GM23338 (cell line): ENCODE measurements around the gene ATP13A2. TPM values are rescaled to one million over a fixed set of nuclear protein-coding genes. Genes with fewer than 3 reads are reported as not detected.

Experiments
- ATAC-seq: fragments of 200-7000 bp; cut with Tn5 transposase; 3 replicates; pipeline ENCODE4 v1.9.1; 2020
- DNase-seq: peaks from one replicate; pipeline ENCODE4 v3.0.0-alpha.2; 2015; ENCODE audit warnings: low spot score
- H2AFZ ChIP-seq: fragments of 200-600 bp; sonication (generic); 2 replicates; pipeline ENCODE4 v1.8.0; 2016; ENCODE audit warnings: antibody characterized with exemption, mild to moderate bottlenecking, moderate library complexity
- H3F3A ChIP-seq: fragments of 200-600 bp; sonication (generic); replicated peaks from 2 replicates; pipeline ENCODE4 v1.8.0; 2017; ENCODE audit warnings: antibody characterized with exemption, mixed run types, low read depth
- H3K27ac ChIP-seq: fragments of 200-600 bp; sonication (generic); 2 replicates; pipeline ENCODE4 v1.6.1; 2016; ENCODE audit warnings: low read depth
- H3K27me3 ChIP-seq: fragments of 200-600 bp; sonication (generic); 2 replicates; pipeline ENCODE4 v1.8.0; 2016; ENCODE audit warnings: mild to moderate bottlenecking, mixed run types, moderate library complexity; ENCODE audit not compliant: insufficient read depth
- H3K36me3 ChIP-seq: fragments of 200-600 bp; sonication (generic); 2 replicates; pipeline ENCODE4 v1.8.0; 2016; ENCODE audit warnings: mild to moderate bottlenecking; ENCODE audit not compliant: insufficient read depth
- H3K4me1 ChIP-seq: fragments of 200-600 bp; sonication (generic); 2 replicates; pipeline ENCODE4 v1.8.0; 2016; ENCODE audit warnings: mild to moderate bottlenecking, moderate library complexity; ENCODE audit not compliant: insufficient read depth
- H3K4me2 ChIP-seq: fragments of 200-600 bp; sonication (generic); 2 replicates; pipeline ENCODE4 v1.7.1; 2017; ENCODE audit warnings: mixed run types
- H3K4me3 ChIP-seq: fragments of 200-600 bp; sonication (generic); 2 replicates; pipeline ENCODE4 v1.6.1; 2016; ENCODE audit warnings: mixed run types
- H3K79me2 ChIP-seq: fragments of 200-600 bp; sonication (generic); replicated peaks from 2 replicates; pipeline ENCODE4 v1.8.0; 2017; ENCODE audit warnings: mild to moderate bottlenecking; ENCODE audit not compliant: insufficient read depth
- H3K9me2 ChIP-seq: fragments of 200-600 bp; sonication (generic); 2 replicates; pipeline ENCODE4 v1.8.0; 2017; ENCODE audit not compliant: insufficient read depth
- H4K20me1 ChIP-seq: fragments of 200-600 bp; sonication (generic); replicated peaks from 2 replicates; pipeline ENCODE4 v1.8.0; 2017; ENCODE audit warnings: mild to moderate bottlenecking; ENCODE audit not compliant: insufficient read depth
- H3K27ac Mint-ChIP-seq: 2 replicates; pipeline ENCODE4 v1.8.0; 2020; ENCODE audit warnings: inconsistent platforms, mild to moderate bottlenecking, moderate library complexity, mixed read lengths
- H3K27me3 Mint-ChIP-seq: 3 replicates; pipeline ENCODE4 v1.8.0; 2022; ENCODE audit warnings: low read depth, mild to moderate bottlenecking, moderate library complexity, mixed read lengths, inconsistent platforms; ENCODE audit not compliant: insufficient read depth, poor library complexity
- H3K36me3 Mint-ChIP-seq: 3 replicates; pipeline ENCODE4 v1.8.0; 2021; ENCODE audit warnings: low read depth, mild to moderate bottlenecking, inconsistent platforms, moderate library complexity, mixed read lengths
- H3K4me1 Mint-ChIP-seq: 3 replicates; pipeline ENCODE4 v1.8.0; 2020; ENCODE audit warnings: mild to moderate bottlenecking, inconsistent platforms, mixed read lengths
- H3K4me3 Mint-ChIP-seq: 3 replicates; pipeline ENCODE4 v1.8.0; 2021; ENCODE audit warnings: moderate library complexity, mild to moderate bottlenecking, inconsistent platforms, mixed read lengths
- H3K9me3 Mint-ChIP-seq: 3 replicates; pipeline ENCODE4 v1.8.0; 2020; ENCODE audit warnings: moderate library complexity, mild to moderate bottlenecking, inconsistent platforms, mixed read lengths
- CREB1 ChIP-seq: fragments of 250-450 bp; sonication (Bioruptor Pico); IDR thresholded peaks from 2 replicates; pipeline ENCODE4 v1.5.0; 2020; ENCODE audit warnings: low read depth, mild to moderate bottlenecking, moderate library complexity
- EZH2 ChIP-seq: fragments of 200-600 bp; sonication (generic); IDR thresholded peaks from one replicate; pipeline ENCODE4 v1.8.0; 2017; ENCODE audit warnings: antibody characterized with exemption, mild to moderate bottlenecking, low read depth; ENCODE audit not compliant: unreplicated experiment
- EZH2phosphoT487 ChIP-seq: fragments of 200-600 bp; sonication (generic); IDR thresholded peaks from one replicate; pipeline ENCODE4 v1.8.1; 2018; ENCODE audit warnings: antibody characterized with exemption; ENCODE audit not compliant: unreplicated experiment
- JUNB ChIP-seq: IDR thresholded peaks from one replicate; pipeline ENCODE4 v1.6.1; 2016; ENCODE audit warnings: antibody characterized with exemption; ENCODE audit not compliant: unreplicated experiment
- NANOG ChIP-seq: IDR thresholded peaks from 2 replicates; pipeline ENCODE4 v1.6.1; 2016; ENCODE audit warnings: antibody characterized with exemption, borderline replicate concordance
- POLR2AphosphoS5 ChIP-seq: IDR thresholded peaks from 2 replicates; pipeline ENCODE4 v1.6.1; 2016; ENCODE audit warnings: antibody characterized with exemption, low read depth
- ZNF331 ChIP-seq: fragments of 250-450 bp; sonication (Bioruptor Pico); IDR thresholded peaks from 2 replicates; pipeline ENCODE4 v1.5.0; 2020; ENCODE audit warnings: low read depth, mild to moderate bottlenecking, moderate library complexity
- polyA plus RNA-seq: library from polyadenylated mRNA; unstranded; fragments of >200 nt; fragmentation: Nextera tagmentation; extraction: Ambion mirVana; gene quantifications from 2 replicates; pipeline ENCODE4 v1.2.1, GENCODE V29; 2016
- total RNA-seq: library from RNA; depleted of rRNA; stranded (reverse); fragments of >200 nt; shearing (Covaris generic); gene quantifications from 2 replicates; pipeline ENCODE4 v1.2.3, GENCODE V29; 2014
- TF ChIP-seq, protein P1 (sequence below): IDR thresholded peaks from 2 replicates; pipeline ENCODE4 v1.6.1; 2016; ENCODE audit warnings: antibody characterized with exemption
- TF ChIP-seq, protein P2 (sequence below): IDR thresholded peaks from one replicate; pipeline ENCODE4 v1.6.1; 2018; ENCODE audit warnings: antibody characterized with exemption; ENCODE audit not compliant: unreplicated experiment
- TF ChIP-seq, protein P3 (sequence below): fragments of 250-450 bp; sonication (Bioruptor Pico); IDR thresholded peaks from 2 replicates; pipeline ENCODE4 v1.5.0; 2020; ENCODE audit warnings: mild to moderate bottlenecking, moderate library complexity

ATP13A2 gene
- total and polyA plus RNA-seq, 2 experiments from 2014 or later: 30.1 to 87.7 TPM

DNA sequence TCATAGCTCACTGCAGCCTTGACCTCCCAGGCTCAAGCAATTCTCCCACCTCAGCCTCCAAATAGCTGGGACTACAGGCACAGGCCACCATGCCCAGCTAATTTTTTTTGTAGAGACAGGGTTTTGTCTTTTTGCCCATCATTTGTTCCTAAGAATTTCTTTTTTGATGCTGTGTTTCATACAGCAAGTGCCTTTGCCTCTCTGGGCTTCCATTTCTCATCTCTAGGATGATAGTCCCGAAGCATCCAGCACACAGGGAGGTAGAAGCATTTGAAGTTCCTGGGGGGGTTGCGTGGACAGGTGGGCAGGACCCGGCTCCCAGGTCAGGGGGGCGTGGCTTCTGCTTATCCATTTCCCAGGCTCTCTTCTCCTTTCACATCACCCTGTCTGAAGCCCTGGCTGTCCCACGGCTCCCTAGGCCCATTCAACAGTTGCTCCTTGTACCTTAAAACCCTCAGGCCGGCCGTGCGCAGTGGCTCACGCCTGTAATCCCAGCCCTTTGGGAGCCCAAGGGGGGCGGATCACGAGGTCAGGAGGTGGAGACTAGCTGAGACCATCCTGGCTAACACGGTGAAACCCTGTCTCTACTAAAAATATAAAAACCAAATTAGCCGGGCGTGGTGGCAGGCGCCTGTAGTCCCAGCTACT is 3.4 kb downstream of the ATP13A2 start:
- H4K20me1 ChIP-seq: peaks cover 13% of the 10 kb centered on the region

More for the DNA sequence above, 3.4 kb downstream of the ATP13A2 start:
- no peak for ATAC-seq
- Histone ChIP-seq H3K4me1 (peaks cover 27% of the 10 kb centered on the region), H3K79me2 (peaks cover 9% of the 10 kb centered on the region), H3K4me2 (no peak overlapping the region), H3K27ac (no peak overlapping the region), H2AFZ (no peak overlapping the region), H3K27me3 (no peaks in the 10 kb centered on the region), H3K9me2 (no peaks in the 10 kb centered on the region), H3F3A (peaks cover 13% of the 10 kb centered on the region; the same call in 1 of the 2 replicates), H3K36me3 (no peaks in the 10 kb centered on the region; the same call in 1 of the 2 replicates), H3K4me3 (no peak overlapping the region)
- H3K36me3 Mint-ChIP-seq: peaks cover 13% of the 10 kb centered on the region
- H3K27ac Mint-ChIP-seq: no peak overlapping the region
- no peaks in the 10 kb centered on the region for H3K9me3 Mint-ChIP-seq
- peaks cover 18% of the 10 kb centered on the region for H3K27me3 Mint-ChIP-seq
- H3K4me3 Mint-ChIP-seq: no peak overlapping the region
- TF ChIP-seq, protein P1, sequence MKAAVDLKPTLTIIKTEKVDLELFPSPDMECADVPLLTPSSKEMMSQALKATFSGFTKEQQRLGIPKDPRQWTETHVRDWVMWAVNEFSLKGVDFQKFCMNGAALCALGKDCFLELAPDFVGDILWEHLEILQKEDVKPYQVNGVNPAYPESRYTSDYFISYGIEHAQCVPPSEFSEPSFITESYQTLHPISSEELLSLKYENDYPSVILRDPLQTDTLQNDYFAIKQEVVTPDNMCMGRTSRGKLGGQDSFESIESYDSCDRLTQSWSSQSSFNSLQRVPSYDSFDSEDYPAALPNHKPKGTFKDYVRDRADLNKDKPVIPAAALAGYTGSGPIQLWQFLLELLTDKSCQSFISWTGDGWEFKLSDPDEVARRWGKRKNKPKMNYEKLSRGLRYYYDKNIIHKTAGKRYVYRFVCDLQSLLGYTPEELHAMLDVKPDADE: no peak
- TF ChIP-seq NANOG: no peak
- TF ChIP-seq EZH2phosphoT487: no peak
- TF ChIP-seq POLR2AphosphoS5: no peak
- no peak for TF ChIP-seq CREB1 (CRISPR knock-in tag)
- TF ChIP-seq, protein P2, sequence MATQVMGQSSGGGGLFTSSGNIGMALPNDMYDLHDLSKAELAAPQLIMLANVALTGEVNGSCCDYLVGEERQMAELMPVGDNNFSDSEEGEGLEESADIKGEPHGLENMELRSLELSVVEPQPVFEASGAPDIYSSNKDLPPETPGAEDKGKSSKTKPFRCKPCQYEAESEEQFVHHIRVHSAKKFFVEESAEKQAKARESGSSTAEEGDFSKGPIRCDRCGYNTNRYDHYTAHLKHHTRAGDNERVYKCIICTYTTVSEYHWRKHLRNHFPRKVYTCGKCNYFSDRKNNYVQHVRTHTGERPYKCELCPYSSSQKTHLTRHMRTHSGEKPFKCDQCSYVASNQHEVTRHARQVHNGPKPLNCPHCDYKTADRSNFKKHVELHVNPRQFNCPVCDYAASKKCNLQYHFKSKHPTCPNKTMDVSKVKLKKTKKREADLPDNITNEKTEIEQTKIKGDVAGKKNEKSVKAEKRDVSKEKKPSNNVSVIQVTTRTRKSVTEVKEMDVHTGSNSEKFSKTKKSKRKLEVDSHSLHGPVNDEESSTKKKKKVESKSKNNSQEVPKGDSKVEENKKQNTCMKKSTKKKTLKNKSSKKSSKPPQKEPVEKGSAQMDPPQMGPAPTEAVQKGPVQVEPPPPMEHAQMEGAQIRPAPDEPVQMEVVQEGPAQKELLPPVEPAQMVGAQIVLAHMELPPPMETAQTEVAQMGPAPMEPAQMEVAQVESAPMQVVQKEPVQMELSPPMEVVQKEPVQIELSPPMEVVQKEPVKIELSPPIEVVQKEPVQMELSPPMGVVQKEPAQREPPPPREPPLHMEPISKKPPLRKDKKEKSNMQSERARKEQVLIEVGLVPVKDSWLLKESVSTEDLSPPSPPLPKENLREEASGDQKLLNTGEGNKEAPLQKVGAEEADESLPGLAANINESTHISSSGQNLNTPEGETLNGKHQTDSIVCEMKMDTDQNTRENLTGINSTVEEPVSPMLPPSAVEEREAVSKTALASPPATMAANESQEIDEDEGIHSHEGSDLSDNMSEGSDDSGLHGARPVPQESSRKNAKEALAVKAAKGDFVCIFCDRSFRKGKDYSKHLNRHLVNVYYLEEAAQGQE: no peak
- no peak for TF ChIP-seq JUNB
- no peak for TF ChIP-seq EZH2
- TF ChIP-seq, protein P3, sequence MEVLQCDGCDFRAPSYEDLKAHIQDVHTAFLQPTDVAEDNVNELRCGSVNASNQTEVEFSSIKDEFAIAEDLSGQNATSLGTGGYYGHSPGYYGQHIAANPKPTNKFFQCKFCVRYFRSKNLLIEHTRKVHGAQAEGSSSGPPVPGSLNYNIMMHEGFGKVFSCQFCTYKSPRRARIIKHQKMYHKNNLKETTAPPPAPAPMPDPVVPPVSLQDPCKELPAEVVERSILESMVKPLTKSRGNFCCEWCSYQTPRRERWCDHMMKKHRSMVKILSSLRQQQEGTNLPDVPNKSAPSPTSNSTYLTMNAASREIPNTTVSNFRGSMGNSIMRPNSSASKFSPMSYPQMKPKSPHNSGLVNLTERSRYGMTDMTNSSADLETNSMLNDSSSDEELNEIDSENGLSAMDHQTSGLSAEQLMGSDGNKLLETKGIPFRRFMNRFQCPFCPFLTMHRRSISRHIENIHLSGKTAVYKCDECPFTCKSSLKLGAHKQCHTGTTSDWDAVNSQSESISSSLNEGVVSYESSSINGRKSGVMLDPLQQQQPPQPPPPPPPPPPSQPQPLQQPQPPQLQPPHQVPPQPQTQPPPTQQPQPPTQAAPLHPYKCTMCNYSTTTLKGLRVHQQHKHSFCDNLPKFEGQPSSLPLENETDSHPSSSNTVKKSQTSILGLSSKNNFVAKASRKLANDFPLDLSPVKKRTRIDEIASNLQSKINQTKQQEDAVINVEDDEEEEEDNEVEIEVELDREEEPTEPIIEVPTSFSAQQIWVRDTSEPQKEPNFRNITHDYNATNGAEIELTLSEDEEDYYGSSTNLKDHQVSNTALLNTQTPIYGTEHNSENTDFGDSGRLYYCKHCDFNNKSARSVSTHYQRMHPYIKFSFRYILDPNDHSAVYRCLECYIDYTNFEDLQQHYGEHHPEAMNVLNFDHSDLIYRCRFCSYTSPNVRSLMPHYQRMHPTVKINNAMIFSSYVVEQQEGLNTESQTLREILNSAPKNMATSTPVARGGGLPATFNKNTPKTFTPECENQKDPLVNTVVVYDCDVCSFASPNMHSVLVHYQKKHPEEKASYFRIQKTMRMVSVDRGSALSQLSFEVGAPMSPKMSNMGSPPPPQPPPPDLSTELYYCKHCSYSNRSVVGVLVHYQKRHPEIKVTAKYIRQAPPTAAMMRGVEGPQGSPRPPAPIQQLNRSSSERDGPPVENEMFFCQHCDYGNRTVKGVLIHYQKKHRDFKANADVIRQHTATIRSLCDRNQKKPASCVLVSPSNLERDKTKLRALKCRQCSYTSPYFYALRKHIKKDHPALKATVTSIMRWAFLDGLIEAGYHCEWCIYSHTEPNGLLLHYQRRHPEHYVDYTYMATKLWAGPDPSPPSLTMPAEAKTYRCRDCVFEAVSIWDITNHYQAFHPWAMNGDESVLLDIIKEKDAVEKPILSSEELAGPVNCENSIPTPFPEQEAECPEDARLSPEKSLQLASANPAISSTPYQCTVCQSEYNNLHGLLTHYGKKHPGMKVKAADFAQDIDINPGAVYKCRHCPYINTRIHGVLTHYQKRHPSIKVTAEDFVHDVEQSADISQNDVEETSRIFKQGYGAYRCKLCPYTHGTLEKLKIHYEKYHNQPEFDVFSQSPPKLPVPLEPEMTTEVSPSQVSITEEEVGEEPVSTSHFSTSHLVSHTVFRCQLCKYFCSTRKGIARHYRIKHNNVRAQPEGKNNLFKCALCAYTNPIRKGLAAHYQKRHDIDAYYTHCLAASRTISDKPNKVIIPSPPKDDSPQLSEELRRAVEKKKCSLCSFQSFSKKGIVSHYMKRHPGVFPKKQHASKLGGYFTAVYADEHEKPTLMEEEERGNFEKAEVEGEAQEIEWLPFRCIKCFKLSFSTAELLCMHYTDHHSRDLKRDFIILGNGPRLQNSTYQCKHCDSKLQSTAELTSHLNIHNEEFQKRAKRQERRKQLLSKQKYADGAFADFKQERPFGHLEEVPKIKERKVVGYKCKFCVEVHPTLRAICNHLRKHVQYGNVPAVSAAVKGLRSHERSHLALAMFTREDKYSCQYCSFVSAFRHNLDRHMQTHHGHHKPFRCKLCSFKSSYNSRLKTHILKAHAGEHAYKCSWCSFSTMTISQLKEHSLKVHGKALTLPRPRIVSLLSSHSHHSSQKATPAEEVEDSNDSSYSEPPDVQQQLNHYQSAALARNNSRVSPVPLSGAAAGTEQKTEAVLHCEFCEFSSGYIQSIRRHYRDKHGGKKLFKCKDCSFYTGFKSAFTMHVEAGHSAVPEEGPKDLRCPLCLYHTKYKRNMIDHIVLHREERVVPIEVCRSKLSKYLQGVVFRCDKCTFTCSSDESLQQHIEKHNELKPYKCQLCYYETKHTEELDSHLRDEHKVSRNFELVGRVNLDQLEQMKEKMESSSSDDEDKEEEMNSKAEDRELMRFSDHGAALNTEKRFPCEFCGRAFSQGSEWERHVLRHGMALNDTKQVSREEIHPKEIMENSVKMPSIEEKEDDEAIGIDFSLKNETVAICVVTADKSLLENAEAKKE (CRISPR knock-in tag): no peak
- TF ChIP-seq ZNF331 (CRISPR knock-in tag): no peak
- no peak for DNase-seq
- peaks cover 43% of the 10 kb centered on the region for H3K4me1 Mint-ChIP-seq
